GM12872 (cell line): Measurements from ENCODE around the gene IGFALS.

Source experiments
- CTCF ChIP-seq: IDR thresholded peaks from 3 replicates; pipeline ENCODE4 v1.5.1; 2011; ENCODE audit warnings: low read depth, mild to moderate bottlenecking, low read length, moderate library complexity; ENCODE audit not compliant: insufficient read depth

IGFALS gene

GRCh38 chr16:1772908-1773702 lies 20.4 kb downstream of the IGFALS start, which contains the start of gene MRPS34:
MRPS34 (minus strand) TSS chr16:1773134; CDS start chr16:1773119, 15 bp downstream.
- peak; percentile 82 for TF ChIP-seq CTCF

GRCh38 chr16:1772362-1772907 lies 21.1 kb downstream of the IGFALS start, which contains the start of gene EME2:
EME2 (plus strand) TSS chr16:1772810; CDS start chr16:1773228, 418 bp downstream.
- no peak for TF ChIP-seq CTCF

- TF ChIP-seq CTCF: no peak
These were observed 21.6 kb downstream of the IGFALS start for GRCh38 chr16:1771864-1772361.

GRCh38 chr16:1771188-1771863 lies 22.2 kb downstream of the IGFALS start, which contains the start of gene NME3:
NME3 (minus strand) TSS chr16:1771543; CDS start chr16:1771534, 9 bp downstream.
- no peak for TF ChIP-seq CTCF

- no peak for TF ChIP-seq CTCF
These were observed 22.9 kb downstream of the IGFALS start for GRCh38 chr16:1770328-1771187.

- TF ChIP-seq CTCF: no peak
These were observed 23.9 kb downstream of the IGFALS start for GRCh38 chr16:1769402-1770300.
